ENCODE data around the gene SH3RF1. TPM values are rescaled to one million over a fixed set of nuclear protein-coding genes. Genes with fewer than 3 reads are reported as not detected.

SH3RF1 gene
- total RNA-seq, 1 experiment from 2014 or later = 59.5 TPM

DNA sequence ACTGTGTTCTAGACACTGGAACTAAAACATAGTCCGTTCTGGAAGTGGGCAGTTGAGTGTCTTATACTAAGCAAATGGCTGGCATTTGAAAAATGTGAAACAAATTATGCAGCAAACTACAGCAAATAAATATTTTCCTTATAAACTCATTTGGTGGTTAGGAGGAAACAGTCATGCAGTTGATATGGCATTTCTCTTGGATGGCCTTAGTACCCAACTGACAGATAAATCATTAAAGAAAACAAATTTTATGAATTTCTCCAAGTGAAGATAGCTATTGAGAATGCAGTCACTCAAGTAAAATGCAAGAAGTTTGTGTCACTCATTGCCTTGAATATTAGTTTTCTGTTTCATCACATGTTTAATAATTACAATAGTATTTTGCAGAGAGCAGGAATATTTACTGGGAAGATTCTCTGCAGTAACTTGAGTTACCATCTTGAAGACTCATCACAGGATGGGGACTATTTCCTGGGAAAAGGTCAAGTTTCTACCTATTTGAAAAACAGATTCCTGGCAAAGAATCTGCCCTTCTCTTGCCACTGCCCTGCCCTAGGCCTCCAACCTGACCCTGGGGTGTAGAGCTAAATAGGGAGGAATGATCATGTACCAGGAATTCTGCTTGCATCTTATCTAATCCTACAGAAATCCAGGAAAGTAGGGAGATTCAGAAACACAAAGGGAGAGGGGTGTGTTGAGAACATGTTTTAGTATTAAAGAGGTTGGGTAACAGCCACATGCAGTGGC, 105.9 kb downstream of the SH3RF1 start:
- TF ChIP-seq SP1 (IDR thresholded peaks at IDR 0.05; ENCODE audit: low read depth) (no peak), RAD21 (IDR thresholded peaks at IDR 0.05; ENCODE audit: low read depth) (no peak), ZNF274 (IDR thresholded peaks at IDR 0.05; ENCODE audit: low read depth, low read length) (no peak), FOSL1 (IDR thresholded peaks at IDR 0.05; ENCODE audit: low read depth) (no peak), ELF1 (IDR thresholded peaks at IDR 0.05; ENCODE audit: borderline replicate concordance, low read depth) (no peak)
- TF ChIP-seq, protein P1, sequence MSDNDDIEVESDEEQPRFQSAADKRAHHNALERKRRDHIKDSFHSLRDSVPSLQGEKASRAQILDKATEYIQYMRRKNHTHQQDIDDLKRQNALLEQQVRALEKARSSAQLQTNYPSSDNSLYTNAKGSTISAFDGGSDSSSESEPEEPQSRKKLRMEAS (IDR thresholded peaks at IDR 0.05) = no peak
- Histone ChIP-seq H3K27ac (ENCODE audit: low read depth, low read length) (no peak overlapping the region), H3K36me3 (ENCODE audit: control insufficient read depth in 1 of 2, insufficient read depth in 2 of 2, low read length in 2 of 2) (no peaks in the 10 kb centered on the region), H3K27me3 (ENCODE audit: insufficient read depth, low read length) (no peaks in the 10 kb centered on the region), H3K4me2 (ENCODE audit: low read length) (no peak overlapping the region; the same call in 1 of the 2 replicates), H3K9me2 (ENCODE audit: insufficient read depth) (no peaks in the 10 kb centered on the region), H3K4me3 (replicated peaks in 1 of 2; ENCODE audit: low read depth in 1 of 2, low read length in 2 of 2) (no peak overlapping the region), H4K20me1 (ENCODE audit: insufficient read depth) (0 out of 2 replicates have a peak, but pooled peaks cover 4% of the 10 kb centered on the region), H3K9me3 (ENCODE audit: control insufficient read depth in 1 of 2, insufficient read depth in 1 of 2, low read depth in 1 of 2, low read length in 2 of 2) (no peaks in the 10 kb centered on the region), H3K4me1 (ENCODE audit: control insufficient read depth in 1 of 2, insufficient read depth in 2 of 2, low read length in 2 of 2) (peaks cover 0 to 21% of the 10 kb centered on the region in 2 experiments; a peak in 1 of 4 replicates), H2AFZ (ENCODE audit: low read depth, low read length, poor library complexity, severe bottlenecking) (no peak overlapping the region), H3K9ac (ENCODE audit: low read length) (no peak overlapping the region), H3K79me2 (ENCODE audit: insufficient read depth, low read length) (peaks cover 99% of the 10 kb centered on the region)
- no TSS peak for BruUV-seq (replicated peaks)
- RAD21 ChIA-PET (ENCODE audit: low non-redundant PET in 1 of 2, low total read pairs in 2 of 2, uncharacterized antibody in 2 of 2, unreplicated experiment in 2 of 2) = no interaction called here
- intact Hi-C loops (cut with micrococcal nuclease) = no loop called here
- CTCF ChIA-PET = no interaction called here
- POLR2A ChIA-PET = no interaction called here
- ATAC-seq (no peak), DNase-seq (ENCODE audit: low read depth, low spot score) (no peak)

DNA sequence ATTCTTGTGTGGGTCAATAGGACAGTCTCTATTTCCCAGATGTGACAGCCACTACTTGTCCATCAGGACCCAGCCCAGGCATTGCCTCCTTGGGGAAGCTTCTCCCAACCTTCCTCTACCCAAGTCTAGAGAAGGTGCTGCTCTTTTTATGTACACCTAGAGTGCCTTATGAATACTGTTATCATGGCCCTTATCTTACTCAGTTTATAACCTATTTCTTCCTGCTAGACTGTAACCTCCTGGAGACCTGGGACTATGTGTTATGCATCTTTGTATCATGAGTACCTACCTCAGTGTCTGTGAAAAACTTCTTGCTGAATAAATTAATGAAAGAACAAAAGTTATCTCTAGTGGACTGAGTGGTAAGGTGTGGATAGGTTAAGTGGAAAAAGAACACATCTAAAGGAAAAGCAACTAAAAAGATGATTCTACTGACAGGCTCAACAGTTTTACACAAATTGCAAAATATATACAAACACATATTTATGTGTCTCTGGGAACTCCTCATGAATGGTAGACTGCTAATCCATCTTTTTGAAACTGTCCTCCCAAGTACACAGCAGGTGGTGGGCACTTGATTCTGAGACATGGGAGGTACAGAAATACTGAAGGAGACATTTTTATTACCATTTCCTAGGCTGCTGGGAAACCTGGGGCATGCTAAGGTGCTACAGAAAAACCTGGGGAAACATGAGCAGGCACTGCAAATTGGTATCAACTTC, 106.6 kb downstream of the SH3RF1 start:
- no peak for ATAC-seq

More for the DNA sequence above, 106.6 kb downstream of the SH3RF1 start:
- no TSS peak for BruUV-seq (replicated peaks)
- ChIA-PET CTCF (no interaction called here), RAD21 (ENCODE audit: low non-redundant PET in 1 of 2, low total read pairs in 2 of 2, uncharacterized antibody in 2 of 2, unreplicated experiment in 2 of 2) (no interaction called here), POLR2A (no interaction called here)
- peaks cover 100% of the 10 kb centered on the region for H3K79me2 ChIP-seq (ENCODE audit: insufficient read depth, low read length)
- H3K9ac ChIP-seq (ENCODE audit: low read length) = no peak overlapping the region
- no peak overlapping the region for H3K4me2 ChIP-seq (ENCODE audit: low read length)
- no peaks in the 10 kb centered on the region for H3K9me2 ChIP-seq (ENCODE audit: insufficient read depth)
- H4K20me1 ChIP-seq (ENCODE audit: insufficient read depth) = 0 out of 2 replicates have a peak, but pooled peaks cover 4% of the 10 kb centered on the region
- H3K4me3 ChIP-seq (replicated peaks in 1 of 2; ENCODE audit: low read depth in 1 of 2, low read length in 2 of 2) = no peak overlapping the region
- intact Hi-C loops (cut with micrococcal nuclease) = no loop called here
- H3K4me1 ChIP-seq (ENCODE audit: control insufficient read depth in 1 of 2, insufficient read depth in 2 of 2, low read length in 2 of 2) = peaks cover 0 to 27% of the 10 kb centered on the region in 2 experiments; a peak in 1 of 4 replicates
- H3K27me3 ChIP-seq (ENCODE audit: insufficient read depth, low read length) = no peaks in the 10 kb centered on the region
- no peak overlapping the region for H2AFZ ChIP-seq (ENCODE audit: low read depth, low read length, poor library complexity, severe bottlenecking)
- TF ChIP-seq EGR1 (IDR thresholded peaks at IDR 0.05; ENCODE audit: low read depth) = no peak
- TF ChIP-seq SIN3A (IDR thresholded peaks at IDR 0.05; ENCODE audit: low read depth) = no peak
- no peak for TF ChIP-seq REST (IDR thresholded peaks at IDR 0.05; ENCODE audit: low read depth)
- DNase-seq (ENCODE audit: low read depth, low spot score) = no peak
- no peaks in the 10 kb centered on the region for H3K36me3 ChIP-seq (ENCODE audit: control insufficient read depth in 1 of 2, insufficient read depth in 2 of 2, low read length in 2 of 2)
- H3K27ac ChIP-seq (ENCODE audit: low read depth, low read length) = no peak overlapping the region
- H3K9me3 ChIP-seq (ENCODE audit: control insufficient read depth in 1 of 2, insufficient read depth in 1 of 2, low read depth in 1 of 2, low read length in 2 of 2) = no peaks in the 10 kb centered on the region
